HUES48 (cell line): ENCODE measurements around the gene HGFAC.

Experiments used
- H3K27ac ChIP-seq: one replicate; pipeline ENCODE4 v1.7.0; 2013; ENCODE audit warnings: low read depth, low read length, inconsistent platforms
- H3K27me3 ChIP-seq: 2 replicates; pipeline ENCODE4 v1.6.1; 2013; ENCODE audit warnings: mild to moderate bottlenecking, low read length; ENCODE audit not compliant: control insufficient read depth, insufficient read depth
- H3K36me3 ChIP-seq: 2 replicates; pipeline ENCODE4 v1.6.1; 2013; ENCODE audit warnings: low read length; ENCODE audit not compliant: control insufficient read depth, insufficient read depth
- H3K4me1 ChIP-seq: 2 replicates; pipeline ENCODE4 v1.6.1; 2013; ENCODE audit warnings: mild to moderate bottlenecking, low read length; ENCODE audit not compliant: control insufficient read depth, insufficient read depth
- H3K4me3 ChIP-seq: 2 replicates; pipeline ENCODE4 v1.5.1; 2013; ENCODE audit warnings: mild to moderate bottlenecking, low read depth, low read length
- H3K9ac ChIP-seq: 2 replicates; pipeline ENCODE4 v1.6.1; 2013; ENCODE audit warnings: mild to moderate bottlenecking, low read depth, low read length, moderate library complexity
- H3K9me3 ChIP-seq: 2 replicates; pipeline ENCODE4 v1.6.1; 2013; ENCODE audit warnings: low read length; ENCODE audit not compliant: control insufficient read depth, insufficient read depth

The HGFAC gene

DNA sequence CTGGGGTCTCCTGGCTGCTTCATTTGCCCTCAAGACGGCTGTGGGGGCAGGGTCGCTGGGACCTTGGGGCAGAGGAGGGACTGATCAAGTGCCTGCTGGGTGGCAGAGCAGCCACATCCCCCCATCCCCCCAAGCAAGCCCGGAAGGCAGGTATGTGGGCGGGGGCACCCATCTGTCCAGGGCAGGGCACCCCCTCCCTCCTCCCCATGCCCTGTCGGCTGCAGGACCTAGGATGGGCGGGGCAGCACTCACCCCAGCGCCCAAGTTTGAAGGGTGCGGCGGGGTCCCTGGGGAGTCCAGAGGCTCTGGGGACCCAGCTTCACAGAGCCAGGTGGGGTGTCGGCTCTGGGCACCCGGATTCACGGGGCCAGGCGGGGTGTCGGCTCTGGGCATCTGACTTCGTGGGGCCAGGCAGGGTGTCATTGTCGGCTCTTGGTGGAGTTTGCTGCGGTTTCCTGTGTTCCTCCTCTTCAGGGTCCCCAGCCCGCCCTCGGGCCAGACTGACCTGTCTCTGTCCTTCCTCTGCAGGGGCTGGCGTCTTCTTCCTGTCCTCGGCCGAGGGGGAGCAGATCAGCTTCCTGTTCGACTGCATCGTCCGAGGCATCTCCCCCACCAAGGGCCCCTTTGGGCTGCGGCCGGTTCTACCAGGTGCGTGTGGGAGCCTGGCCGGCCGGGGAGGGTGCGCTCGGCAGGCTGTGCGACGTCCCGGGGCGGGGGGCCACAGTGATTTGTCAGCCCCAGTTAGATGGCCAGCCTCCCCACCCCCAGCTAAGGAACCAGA, 43.4 kb downstream of the HGFAC start:
- no peak overlapping the region for H3K9ac ChIP-seq
- H3K27ac ChIP-seq: no peak overlapping the region
- H3K9me3 ChIP-seq: no peaks in the 10 kb centered on the region
- H3K4me1 ChIP-seq: peaks cover 28% of the 10 kb centered on the region
- H3K27me3 ChIP-seq: peaks cover 86% of the 10 kb centered on the region
- H3K4me3 ChIP-seq: no peak overlapping the region
- no peaks in the 10 kb centered on the region for H3K36me3 ChIP-seq

DNA sequence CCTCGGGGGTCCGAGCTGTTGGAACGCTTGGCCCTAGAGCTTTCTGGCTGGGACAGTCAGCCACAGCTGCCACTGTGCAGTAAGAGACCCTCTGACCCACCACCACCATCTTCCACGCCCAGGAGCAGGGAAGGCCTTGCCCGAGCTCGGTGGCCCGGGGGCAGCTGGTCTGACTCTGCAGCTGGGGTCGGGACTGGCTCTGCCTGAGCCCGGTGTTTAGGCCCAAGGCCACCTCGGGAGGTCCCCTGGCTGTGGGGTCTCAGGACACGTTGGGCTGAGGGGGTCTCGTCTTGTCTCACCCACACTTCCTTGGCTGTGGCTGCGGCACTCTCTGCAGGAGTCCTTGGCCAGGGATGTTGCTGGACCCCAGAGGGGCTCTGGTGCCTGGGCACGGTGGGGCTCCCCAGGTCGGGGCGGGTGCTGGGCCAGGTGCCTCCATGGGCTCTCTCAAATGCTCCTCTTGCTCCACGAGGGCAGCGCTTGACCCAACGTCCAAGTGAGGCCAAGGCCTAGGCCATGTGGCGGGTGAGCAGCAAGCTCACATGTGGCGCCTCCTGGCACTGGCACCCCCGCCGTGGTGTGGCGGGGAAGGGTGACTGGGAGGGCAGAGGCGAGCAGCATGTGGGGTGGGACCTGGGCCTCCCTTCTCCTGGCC, 44.2 kb downstream of the HGFAC start:
- peaks cover 94% of the 10 kb centered on the region for H3K27me3 ChIP-seq
- H3K27ac ChIP-seq: no peak overlapping the region

DNA sequence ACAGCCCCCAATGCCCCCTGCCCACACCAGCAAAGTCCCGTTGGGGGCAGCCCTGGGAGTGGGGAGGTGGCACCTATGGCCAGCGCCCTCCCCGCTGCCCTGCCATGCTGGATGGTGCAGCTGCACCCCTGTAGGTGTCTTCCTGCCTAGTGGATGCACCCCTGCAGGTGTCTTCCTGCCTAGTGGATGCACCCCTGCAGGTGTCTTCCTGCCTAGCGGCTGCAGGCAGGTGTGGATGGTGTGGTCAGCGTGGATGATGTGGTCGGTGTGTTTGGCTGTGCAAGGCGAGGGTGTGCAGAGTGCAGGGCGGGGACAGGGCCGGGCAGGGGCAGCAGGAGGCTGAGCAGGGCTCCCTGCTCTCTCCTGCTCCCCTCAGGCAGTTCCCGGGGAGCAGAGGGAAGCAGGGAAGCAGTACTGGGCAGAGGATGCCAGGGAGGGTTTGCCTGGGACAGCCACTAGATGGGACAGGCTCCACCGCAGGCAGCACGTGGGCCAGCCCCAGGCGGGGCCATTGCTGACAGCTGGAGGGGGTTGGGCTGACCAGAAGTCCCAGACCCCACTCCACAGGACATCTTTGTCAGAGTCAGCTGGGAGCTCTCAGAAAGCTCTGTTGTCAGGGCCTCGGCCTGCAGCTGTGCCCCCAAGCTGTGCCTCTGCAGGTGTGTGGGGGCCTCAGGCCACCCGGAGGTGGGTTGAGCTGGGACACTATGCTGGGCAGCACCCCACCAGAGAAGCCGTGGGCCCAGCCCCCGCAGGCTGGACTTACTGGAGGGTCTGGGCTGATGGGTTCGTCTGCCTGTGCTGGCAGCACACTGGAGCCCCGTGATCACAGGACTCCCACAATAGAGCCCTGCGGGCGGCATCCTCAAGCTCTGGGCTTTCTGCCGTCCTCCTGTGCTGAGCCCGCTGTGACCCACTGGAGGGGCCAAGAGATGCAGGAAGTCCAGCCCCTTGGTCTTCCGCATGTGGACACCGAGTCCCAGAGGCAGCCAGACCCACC, 45.1 kb downstream of the HGFAC start:
- H3K4me3 ChIP-seq: no peak overlapping the region
- no peak overlapping the region for H3K27ac ChIP-seq
- peaks cover 18% of the 10 kb centered on the region for H3K4me1 ChIP-seq
- peaks cover 96% of the 10 kb centered on the region for H3K27me3 ChIP-seq
- H3K9ac ChIP-seq: no peak overlapping the region
- H3K9me3 ChIP-seq: no peaks in the 10 kb centered on the region
- no peaks in the 10 kb centered on the region for H3K36me3 ChIP-seq

More for the DNA sequence above, 44.2 kb downstream of the HGFAC start:
- Histone ChIP-seq H3K9me3 (no peaks in the 10 kb centered on the region), H3K36me3 (no peaks in the 10 kb centered on the region), H3K9ac (no peak overlapping the region), H3K4me3 (no peak overlapping the region), H3K4me1 (peaks cover 25% of the 10 kb centered on the region)

DNA sequence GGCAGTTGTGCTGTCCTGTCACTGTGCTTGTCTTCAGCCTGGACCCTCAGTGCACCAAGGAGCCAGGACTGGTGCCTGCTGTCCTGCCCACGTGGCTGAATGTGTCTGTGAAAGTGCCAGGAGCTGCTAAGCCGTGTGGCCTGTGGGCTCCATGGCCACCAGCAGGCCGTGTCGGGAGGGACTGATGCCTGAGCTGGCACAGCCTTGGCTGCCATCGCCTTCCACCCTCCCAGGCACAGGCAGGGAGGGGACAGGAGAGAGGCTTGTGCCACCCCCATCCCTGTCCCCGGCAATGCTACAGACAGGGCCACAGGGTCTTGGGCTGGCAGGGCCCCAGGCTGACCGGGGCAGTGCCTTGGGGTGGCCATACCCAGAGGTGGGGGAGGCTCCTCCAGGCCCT, 46.1 kb downstream of the HGFAC start:
- H3K27ac ChIP-seq: no peak overlapping the region
- no peak overlapping the region for H3K9ac ChIP-seq
- no peak overlapping the region for H3K4me3 ChIP-seq
- H3K4me1 ChIP-seq: peaks cover 17% of the 10 kb centered on the region
- H3K36me3 ChIP-seq: no peaks in the 10 kb centered on the region
- H3K27me3 ChIP-seq: peaks cover 97% of the 10 kb centered on the region
- no peaks in the 10 kb centered on the region for H3K9me3 ChIP-seq

DNA sequence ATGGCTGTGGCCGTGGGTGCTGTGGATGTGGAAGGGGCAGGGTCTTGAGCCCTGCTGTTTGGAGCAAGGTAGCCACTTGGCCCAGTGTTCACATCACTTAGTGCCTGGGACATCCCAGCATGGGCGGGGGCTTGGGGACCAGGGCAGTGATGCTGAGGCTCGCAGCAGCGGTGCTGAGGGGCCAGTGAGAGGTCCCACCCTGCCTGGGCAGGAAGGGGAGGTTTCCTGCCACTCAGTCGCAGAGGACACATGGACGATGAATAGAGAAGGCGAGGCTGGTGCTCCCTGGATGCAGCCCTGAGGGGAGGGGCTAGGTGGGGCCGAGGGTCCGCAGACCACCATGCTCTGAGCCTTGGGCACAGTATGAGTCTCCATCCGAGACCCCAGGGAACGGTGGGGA, 47.1 kb downstream of the HGFAC start:
- no peaks in the 10 kb centered on the region for H3K36me3 ChIP-seq

DNA sequence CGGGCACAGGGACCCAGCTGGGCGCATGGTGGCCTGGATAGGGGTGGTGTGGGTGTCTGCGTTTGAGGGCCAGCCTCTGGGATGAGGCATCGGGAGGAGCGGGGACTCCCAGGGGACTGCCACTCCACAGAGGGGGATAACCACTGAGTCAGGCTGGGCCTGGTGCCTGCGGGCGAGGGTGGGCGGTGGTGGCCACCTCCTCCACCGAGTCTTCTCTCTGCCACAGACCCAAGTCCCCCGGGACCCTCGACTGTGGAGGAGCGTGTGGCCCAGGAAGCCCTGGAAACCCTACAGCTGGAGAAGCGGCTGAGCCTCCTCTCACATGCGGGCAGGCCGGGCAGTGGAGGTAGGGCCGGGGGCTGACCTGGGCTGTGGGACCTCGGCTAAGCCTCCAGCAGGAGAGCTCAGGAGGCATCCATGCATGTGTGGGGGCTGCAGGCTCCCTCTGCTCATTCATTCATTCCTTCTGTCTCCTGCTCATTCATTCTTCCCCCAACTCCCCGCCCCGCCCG, 47.7 kb downstream of the HGFAC start:
- Histone ChIP-seq H3K9me3 (no peaks in the 10 kb centered on the region), H3K4me1 (peaks cover 24% of the 10 kb centered on the region), H3K36me3 (no peaks in the 10 kb centered on the region), H3K27me3 (peaks cover 100% of the 10 kb centered on the region), H3K4me3 (no peak overlapping the region), H3K27ac (no peak overlapping the region), H3K9ac (no peak overlapping the region)

More for the DNA sequence above, 47.1 kb downstream of the HGFAC start:
- Histone ChIP-seq H3K27ac (no peak overlapping the region), H3K9me3 (no peaks in the 10 kb centered on the region), H3K27me3 (peaks cover 100% of the 10 kb centered on the region), H3K4me1 (peaks cover 19% of the 10 kb centered on the region), H3K4me3 (no peak overlapping the region), H3K9ac (no peak overlapping the region)

DNA sequence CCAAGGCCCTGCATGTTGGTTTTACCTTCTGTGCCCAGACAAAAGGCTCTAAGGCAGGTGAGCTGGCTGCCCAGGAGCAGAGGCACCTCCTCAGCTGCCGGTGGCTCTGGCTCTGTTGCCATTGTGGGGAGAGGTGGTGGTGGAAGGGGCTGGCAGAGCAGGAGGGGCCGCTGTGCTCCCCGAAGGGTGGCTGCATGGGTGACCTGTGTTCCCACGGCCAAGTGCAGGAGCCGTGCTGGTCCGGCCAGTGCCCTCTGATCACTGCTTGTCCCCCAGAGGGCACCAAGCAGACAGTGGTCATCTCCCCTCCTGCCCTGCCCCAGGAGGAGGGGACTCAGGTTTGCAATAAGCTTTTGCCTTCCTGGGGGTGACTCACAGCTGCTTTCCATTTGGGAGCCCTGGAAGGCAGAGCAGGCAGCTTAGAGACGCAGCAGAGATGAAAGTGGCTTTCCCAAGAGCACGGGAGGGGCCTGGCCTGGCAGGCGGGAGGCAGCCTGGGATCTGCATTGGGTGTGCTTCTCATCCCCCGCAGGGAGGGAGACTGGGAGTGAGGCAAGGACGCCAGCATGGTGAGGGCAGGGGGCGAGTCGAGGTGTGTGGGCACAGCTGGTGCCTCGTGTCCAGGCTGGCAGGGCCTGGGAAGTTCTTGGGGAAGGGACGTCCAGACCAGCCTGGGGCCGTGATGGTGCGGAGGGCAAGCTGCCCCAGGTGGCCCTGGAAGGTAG, 50.1 kb downstream of the HGFAC start:
- H3K9me3 ChIP-seq: no peaks in the 10 kb centered on the region
- H3K27ac ChIP-seq: no peak overlapping the region
- no peak overlapping the region for H3K9ac ChIP-seq
- H3K4me3 ChIP-seq: no peak overlapping the region
- H3K4me1 ChIP-seq: peaks cover 12% of the 10 kb centered on the region; the same call in 1 of the 2 replicates
- no peaks in the 10 kb centered on the region for H3K36me3 ChIP-seq
- peaks cover 100% of the 10 kb centered on the region for H3K27me3 ChIP-seq

DNA sequence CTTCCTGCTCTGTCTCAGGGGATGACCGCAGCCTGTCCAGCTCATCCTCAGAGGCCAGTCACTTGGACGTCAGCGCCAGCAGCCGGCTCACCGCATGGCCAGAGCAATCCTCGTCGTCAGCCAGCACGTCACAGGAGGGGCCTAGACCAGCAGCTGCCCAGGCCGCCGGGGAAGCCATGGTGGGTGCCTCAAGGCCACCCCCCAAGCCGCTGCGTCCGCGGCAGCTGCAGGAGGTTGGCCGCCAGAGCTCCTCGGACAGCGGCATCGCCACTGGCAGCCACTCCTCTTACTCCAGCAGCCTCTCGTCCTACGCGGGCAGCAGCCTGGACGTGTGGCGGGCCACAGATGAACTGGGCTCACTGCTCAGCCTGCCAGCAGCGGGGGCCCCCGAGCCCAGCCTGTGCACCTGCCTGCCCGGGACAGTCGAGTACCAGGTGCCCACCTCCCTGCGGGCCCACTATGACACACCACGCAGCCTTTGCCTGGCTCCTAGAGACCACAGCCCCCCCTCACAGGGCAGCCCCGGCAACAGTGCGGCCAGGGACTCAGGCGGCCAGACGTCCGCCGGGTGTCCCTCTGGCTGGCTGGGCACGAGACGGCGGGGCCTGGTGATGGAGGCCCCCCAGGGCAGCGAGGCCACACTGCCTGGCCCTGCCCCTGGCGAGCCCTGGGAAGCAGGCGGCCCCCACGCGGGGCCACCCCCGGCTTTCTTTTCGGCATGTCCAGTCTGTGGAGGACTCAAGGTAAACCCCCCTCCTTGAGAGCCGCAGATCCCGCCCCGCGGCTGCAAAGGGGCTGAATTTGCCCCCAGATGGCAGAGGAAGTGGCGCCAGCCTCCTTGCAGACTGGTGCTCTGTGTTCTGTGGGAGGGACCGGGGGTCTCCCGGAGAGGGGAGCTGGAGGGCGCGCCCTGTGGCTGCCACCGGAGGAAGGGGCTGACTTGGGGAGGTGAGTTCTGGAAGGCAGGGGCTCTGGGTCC, 51.3 kb downstream of the HGFAC start:
- Histone ChIP-seq H3K9ac (no peak overlapping the region), H3K4me3 (no peak overlapping the region), H3K36me3 (no peaks in the 10 kb centered on the region), H3K27me3 (peaks cover 99% of the 10 kb centered on the region), H3K4me1 (peaks cover 9% of the 10 kb centered on the region; the same call in 1 of the 2 replicates), H3K9me3 (no peaks in the 10 kb centered on the region), H3K27ac (no peak overlapping the region)

DNA sequence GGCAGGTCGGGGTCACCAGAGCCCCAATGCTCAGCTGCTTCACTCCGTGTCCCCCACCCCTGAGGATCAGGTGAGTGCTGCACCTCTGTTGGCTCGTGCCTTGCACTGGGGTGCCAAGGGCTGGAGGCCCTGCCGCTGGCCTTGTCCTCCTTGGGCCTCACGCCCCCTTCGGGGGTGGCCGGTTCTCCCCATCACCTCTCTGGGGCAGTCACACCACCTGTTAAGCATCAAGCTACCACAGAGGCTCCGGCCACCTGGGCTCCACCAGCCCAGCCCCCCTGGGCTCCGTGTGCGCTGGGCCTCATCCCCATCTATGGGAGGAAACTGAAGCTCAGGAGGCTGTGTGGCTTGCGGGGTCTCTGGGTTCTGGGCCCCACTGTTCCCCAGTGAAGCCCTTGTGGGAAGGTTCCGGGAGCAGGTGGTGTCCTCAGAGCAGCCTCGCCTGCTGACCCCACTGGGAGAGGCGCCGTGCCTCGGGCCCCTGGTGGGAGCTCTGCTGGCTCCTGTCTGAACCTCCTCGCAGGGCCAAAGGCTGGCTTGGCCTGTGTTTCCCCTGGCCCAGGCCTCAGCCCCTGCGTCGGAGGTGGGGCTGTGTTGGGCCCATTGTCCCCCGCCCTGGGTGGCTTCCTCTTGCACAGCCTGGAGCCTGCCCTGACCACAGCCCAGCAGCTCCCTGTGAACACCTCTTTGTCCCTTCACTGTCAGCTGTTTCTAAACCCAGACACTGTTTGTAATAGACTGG, 52.1 kb downstream of the HGFAC start:
- Histone ChIP-seq H3K4me1 (peaks cover 9% of the 10 kb centered on the region; the same call in 1 of the 2 replicates), H3K36me3 (no peaks in the 10 kb centered on the region), H3K27ac (no peak overlapping the region), H3K4me3 (no peak overlapping the region), H3K27me3 (peaks cover 98% of the 10 kb centered on the region), H3K9me3 (no peaks in the 10 kb centered on the region), H3K9ac (no peak overlapping the region)
